Central memory CD8-positive, alpha-beta T cell (primary cell): ENCODE measurements around the gene KRTAP13-2.

Source experiments
- ATAC-seq: fragments of 150-1000 bp; cut with Tn5 transposase; replicated peaks from 2 replicates; pipeline ENCODE4 v1.10.0; 2022; ENCODE audit warnings: mild to moderate bottlenecking, moderate FRiP score, moderate number of reproducible peaks; ENCODE audit not compliant: poor library complexity, severe bottlenecking; ENCODE audit errors: extremely low read depth
- DNase-seq, 2 donors: peaks; one replicate each; pipeline ENCODE4 v3.0.0; 2021; ENCODE audit warnings: low spot score in 2 of 2
- H3K27ac Mint-ChIP-seq: one replicate; pipeline ENCODE4 v1.8.0; 2022; ENCODE audit warnings: low read depth, mild to moderate bottlenecking, moderate library complexity, mixed read lengths
- H3K27me3 Mint-ChIP-seq: one replicate; pipeline ENCODE4 v1.8.0; 2022; ENCODE audit warnings: mixed read lengths
- H3K36me3 Mint-ChIP-seq: one replicate; pipeline ENCODE4 v1.8.0; 2022; ENCODE audit warnings: mild to moderate bottlenecking, moderate library complexity, mixed read lengths; ENCODE audit not compliant: insufficient read depth
- H3K4me1 Mint-ChIP-seq: one replicate; pipeline ENCODE4 v1.8.0; 2022; ENCODE audit warnings: mixed read lengths
- H3K4me3 Mint-ChIP-seq: one replicate; pipeline ENCODE4 v1.8.0; 2022; ENCODE audit warnings: mild to moderate bottlenecking, moderate library complexity, mixed read lengths
- H3K9me3 Mint-ChIP-seq: one replicate; pipeline ENCODE4 v1.8.0; 2022; ENCODE audit warnings: mixed read lengths

The KRTAP13-2 gene, protein sequence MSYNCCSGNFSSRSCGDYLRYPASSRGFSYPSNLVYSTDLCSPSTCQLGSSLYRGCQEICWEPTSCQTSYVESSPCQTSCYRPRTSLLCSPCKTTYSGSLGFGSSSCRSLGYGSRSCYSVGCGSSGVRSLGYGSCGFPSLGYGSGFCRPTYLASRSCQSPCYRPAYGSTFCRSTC

DNA sequence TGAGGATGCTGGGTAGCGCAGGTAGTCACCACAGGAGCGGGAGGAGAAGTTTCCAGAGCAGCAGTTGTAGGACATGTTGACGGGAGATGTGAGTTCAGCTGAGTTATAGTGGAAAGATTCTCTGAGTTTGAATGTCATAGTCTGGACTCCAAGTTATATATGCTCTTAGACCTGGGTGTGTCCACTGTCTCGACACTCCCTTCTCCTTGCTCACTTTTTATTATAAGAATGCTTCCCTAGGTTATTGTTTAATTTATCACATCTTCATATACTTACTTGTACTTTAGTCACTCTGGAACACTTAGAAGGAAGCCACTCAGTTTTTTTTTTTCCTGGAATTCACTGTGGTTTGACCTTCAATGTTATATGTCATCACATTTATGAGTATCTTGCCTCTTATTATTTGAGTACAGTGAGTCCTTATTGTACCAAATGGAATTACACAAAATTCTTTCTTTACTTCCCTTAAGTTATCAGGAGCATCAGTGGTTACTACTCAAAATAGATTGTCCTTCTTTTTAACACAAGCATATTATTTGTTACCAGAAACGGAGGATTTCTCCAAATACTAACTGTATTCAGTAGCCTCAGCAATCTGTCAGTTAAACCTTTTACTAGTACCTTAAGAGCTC, at the start of gene KRTAP13-2:
TSS of gene KRTAP13-2 (minus strand) at position 133 of the 632 bp plus-strand sequence. CDS start at position 75, 58 bp downstream.
- ATAC-seq, result no peak
- peaks cover 5% of the 10 kb centered on the region for H3K9me3 Mint-ChIP-seq
- H3K36me3 Mint-ChIP-seq, result no peaks in the 10 kb centered on the region
- no peaks in the 10 kb centered on the region for H3K27me3 Mint-ChIP-seq
- no peak within 1 kb of the TSS for H3K4me3 Mint-ChIP-seq
- no peak for DNase-seq
- no peaks in the 10 kb centered on the region for H3K4me1 Mint-ChIP-seq
- H3K27ac Mint-ChIP-seq, result no peak within 1 kb of the TSS

DNA sequence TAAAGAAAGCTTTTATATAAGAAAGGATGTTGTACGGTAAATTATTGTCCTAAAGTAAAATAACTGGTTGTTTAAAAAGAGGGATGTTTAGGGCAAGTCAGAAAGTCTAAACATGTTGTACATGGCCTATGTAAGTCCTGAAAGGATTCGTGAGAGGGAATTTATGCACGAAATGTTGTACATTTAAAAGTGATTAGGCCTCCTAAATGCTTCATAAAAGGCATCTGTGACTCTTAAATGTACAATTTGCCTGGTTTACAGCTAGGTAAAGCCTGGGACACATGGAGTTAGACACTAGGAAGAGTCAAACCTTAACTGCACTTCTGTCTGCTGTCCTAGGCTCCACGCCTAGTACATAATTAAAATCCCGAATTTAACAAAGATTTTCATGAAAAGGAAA, 43.9 kb upstream of the KRTAP13-2 start:
- Mint-ChIP-seq H3K4me3 (no peak overlapping the region), H3K36me3 (no peaks in the 10 kb centered on the region), H3K27me3 (no peaks in the 10 kb centered on the region), H3K27ac (no peak overlapping the region), H3K4me1 (no peaks in the 10 kb centered on the region), H3K9me3 (peaks cover 6% of the 10 kb centered on the region)
- ATAC-seq (no peak), DNase-seq (no peak)

DNA sequence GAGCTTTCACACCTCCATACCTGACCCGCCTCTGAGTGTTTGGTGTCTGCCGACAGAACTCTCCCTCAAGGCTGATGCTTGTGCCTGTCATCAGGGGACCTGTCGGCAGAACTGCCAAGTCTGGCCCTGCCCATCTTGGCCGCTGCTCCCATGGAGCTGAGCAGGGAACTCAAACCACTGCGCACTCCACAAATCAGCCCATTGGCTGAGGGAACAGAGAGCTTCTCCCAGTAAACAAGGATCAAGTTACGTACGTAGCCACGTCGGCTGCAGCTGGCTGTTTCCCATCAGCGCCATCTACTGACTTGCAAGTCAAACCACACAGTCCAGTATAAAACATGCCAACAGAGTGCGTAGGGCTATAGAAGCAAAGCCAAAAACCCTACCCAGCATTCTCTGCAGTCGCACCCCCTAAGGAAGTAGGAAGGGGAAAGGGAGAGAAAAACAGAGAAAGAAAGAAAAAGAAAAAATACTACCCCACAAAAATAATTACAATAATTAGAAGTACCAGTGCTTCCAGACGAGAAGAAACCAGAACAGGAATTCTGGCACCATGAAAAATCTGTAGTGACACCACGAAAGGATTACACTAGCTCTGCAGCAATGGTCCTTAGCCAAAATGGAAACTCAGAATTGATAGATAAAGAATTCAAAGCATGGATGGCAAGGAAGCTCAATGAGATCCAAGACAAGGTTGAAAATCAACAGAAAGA, 36.9 kb upstream of the KRTAP13-2 start:
- H3K9me3 Mint-ChIP-seq, result peaks cover 12% of the 10 kb centered on the region
- no peaks in the 10 kb centered on the region for H3K4me1 Mint-ChIP-seq
- no peak overlapping the region for H3K27ac Mint-ChIP-seq
- no peak for DNase-seq
- no peaks in the 10 kb centered on the region for H3K36me3 Mint-ChIP-seq
- ATAC-seq, result no peak
- H3K4me3 Mint-ChIP-seq, result no peak overlapping the region
- H3K27me3 Mint-ChIP-seq, result no peaks in the 10 kb centered on the region

DNA sequence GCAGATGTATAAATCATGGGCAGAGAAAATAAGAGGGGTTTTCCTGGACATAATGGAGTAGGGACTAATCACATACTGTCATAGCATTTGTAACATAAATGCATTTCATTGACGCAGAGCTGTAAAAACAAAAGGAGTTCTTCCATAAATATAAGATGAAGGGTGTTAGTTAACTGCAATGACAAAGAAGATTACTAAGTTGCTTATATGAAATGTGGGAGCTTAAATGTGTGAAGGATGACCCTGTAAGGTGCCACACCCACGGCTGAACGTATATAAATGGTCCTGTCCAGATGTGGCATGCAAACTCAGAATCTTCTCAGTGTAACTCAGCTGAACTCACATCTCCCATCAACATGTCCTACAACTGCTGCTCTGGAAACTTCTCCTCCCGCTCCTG, 23.7 kb upstream of the KRTAP13-2 start, which contains the start of gene KRTAP13-1:
TSS of gene KRTAP13-1 (plus strand) at position 301 of the 400 bp plus-strand sequence. CDS start at position 357, 56 bp downstream.
- ATAC-seq, result no peak
- no peaks in the 10 kb centered on the region for H3K4me1 Mint-ChIP-seq
- H3K27ac Mint-ChIP-seq, result no peak within 1 kb of the TSS

DNA sequence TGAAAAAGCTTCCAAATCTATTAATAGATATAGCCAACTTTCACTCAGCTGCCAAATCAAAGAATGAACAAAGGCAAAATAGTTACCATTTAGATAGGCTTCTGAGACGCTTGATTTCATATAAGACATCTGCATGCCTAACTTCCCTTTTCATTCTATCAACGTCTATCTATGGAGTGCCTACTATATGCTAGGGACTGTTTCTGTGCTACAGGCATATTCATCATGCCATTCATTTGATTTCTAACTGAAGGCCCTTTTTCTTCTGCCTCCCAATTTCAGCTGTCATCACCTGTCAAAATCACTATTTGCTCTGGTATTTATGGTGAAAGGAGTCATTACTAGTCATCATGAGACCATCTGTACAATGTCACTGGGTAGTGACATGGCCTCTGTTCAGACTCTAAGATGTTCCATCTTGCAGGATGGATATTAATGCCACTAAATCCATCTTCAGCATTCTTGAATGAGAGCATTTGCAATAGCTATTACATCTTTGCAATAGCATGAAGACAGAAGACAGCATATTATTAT, 19.5 kb upstream of the KRTAP13-2 start:
- H3K27me3 Mint-ChIP-seq, result no peaks in the 10 kb centered on the region
- DNase-seq (no peak), ATAC-seq (no peak)
- no peaks in the 10 kb centered on the region for H3K4me1 Mint-ChIP-seq
- H3K4me3 Mint-ChIP-seq, result no peak overlapping the region
- no peak overlapping the region for H3K27ac Mint-ChIP-seq
- peaks cover 2% of the 10 kb centered on the region for H3K36me3 Mint-ChIP-seq
- peaks cover 11% of the 10 kb centered on the region for H3K9me3 Mint-ChIP-seq

More for the DNA sequence above, 23.7 kb upstream of the KRTAP13-2 start, which contains the start of gene KRTAP13-1:
- Mint-ChIP-seq H3K9me3 (peaks cover 10% of the 10 kb centered on the region), H3K27me3 (no peaks in the 10 kb centered on the region), H3K4me3 (no peak within 1 kb of the TSS), H3K36me3 (no peaks in the 10 kb centered on the region)
- DNase-seq, result no peak

DNA sequence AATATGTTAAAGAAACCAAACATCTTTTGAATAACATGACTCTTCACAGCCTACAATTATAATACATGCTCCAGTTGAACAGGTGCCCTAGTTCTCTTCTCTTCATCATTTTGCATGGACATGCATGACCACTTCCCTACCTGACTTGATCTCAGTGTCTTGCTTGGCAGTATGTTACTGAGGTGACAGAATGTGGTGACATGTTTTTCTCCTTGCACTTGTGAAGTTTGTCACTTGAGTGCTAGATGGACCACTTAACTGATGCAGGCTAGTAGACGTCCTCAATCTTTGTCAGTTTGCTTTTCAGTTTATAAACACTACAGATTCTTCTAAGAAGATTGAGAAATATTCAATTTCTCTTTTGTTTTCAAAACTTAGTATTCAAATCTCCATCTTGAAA, 10.1 kb upstream of the KRTAP13-2 start:
- Mint-ChIP-seq H3K4me1 (no peaks in the 10 kb centered on the region), H3K36me3 (no peaks in the 10 kb centered on the region), H3K27ac (no peak overlapping the region), H3K27me3 (no peaks in the 10 kb centered on the region), H3K4me3 (no peak overlapping the region), H3K9me3 (peaks cover 6% of the 10 kb centered on the region)
- DNase-seq (no peak), ATAC-seq (no peak)

DNA sequence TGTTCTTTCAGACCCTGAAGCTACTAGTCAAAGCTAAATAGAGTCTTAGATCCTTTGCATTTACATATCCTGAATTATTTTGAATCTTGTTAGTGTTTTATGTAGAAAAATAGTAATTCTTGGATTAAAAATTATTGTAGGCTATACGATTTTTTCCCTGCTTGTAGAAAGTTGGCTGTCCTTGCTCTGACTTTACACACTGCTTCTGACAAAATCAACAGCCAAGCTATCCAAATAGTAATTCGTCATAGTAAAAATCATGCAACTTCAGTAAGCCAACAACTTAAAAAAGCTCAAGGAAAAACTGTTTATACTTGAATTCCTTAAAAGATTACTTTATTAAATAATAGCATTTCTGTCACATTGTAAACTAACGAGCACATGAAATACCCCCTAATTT, 16.2 kb downstream of the KRTAP13-2 start:
- Mint-ChIP-seq H3K36me3 (no peaks in the 10 kb centered on the region), H3K4me3 (no peak overlapping the region), H3K4me1 (no peaks in the 10 kb centered on the region), H3K27ac (no peak overlapping the region), H3K9me3 (peaks cover 5% of the 10 kb centered on the region), H3K27me3 (no peaks in the 10 kb centered on the region)
- DNase-seq (no peak), ATAC-seq (no peak)

DNA sequence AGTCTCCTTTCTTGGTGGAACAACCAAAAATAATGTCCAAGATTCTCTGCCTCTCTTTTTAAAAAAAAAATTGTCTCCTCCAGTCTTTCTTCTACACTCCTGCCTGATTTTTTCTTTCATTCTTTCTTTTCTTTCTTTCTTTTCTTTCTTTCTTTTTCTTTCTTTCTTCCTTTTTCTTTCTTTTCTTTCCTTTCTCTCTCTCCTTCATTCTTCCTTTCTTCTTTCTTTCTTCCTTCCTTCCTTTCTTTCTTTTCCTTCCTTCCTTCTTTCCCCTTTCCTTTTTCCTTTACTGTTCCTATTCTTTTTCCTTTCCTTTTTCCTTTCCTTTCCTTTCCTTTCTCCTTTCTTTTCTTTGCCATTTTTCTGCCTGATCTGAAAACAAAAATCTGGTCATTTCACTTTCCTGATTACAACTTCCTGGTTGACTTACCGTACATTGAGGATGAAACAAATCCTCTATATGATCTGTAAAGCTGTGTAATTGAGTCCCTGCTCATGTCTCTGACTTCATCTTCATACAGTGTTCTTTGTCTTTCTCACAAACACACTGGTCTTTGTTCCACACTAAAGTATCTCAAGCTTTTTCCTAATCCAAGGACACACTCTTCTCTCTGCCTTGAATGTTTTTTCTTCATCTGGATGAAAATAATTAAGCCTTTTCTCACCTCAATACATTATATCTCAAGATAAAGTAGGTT, 17.6 kb downstream of the KRTAP13-2 start:
- Mint-ChIP-seq H3K27ac (no peak overlapping the region), H3K9me3 (peaks cover 5% of the 10 kb centered on the region), H3K4me3 (no peak overlapping the region), H3K27me3 (no peaks in the 10 kb centered on the region), H3K36me3 (no peaks in the 10 kb centered on the region), H3K4me1 (no peaks in the 10 kb centered on the region)
- DNase-seq (no peak), ATAC-seq (no peak)

DNA sequence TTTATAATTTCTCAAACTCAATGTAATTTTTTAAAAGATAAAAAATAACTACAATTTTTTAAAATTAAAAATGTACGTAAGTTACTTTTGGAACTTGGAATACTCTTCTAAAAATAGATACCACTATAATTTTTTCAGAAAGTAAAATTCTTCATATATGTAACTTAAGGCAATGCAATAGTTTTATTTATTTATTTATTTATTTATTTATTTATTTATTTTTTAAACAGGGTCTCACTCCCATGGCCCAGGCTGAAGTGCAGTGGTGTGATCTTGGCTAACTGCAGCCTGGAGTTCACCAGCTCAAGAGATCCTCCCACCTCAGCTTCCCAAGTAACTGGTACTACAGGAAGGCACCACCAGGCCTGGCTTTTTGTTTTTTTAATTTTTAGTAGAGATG, 20.5 kb downstream of the KRTAP13-2 start:
- no peaks in the 10 kb centered on the region for H3K36me3 Mint-ChIP-seq
- H3K4me3 Mint-ChIP-seq, result no peak overlapping the region
- peaks cover 11% of the 10 kb centered on the region for H3K9me3 Mint-ChIP-seq
- no peak overlapping the region for H3K27ac Mint-ChIP-seq
- no peaks in the 10 kb centered on the region for H3K27me3 Mint-ChIP-seq
- H3K4me1 Mint-ChIP-seq, result no peaks in the 10 kb centered on the region
- no peak for DNase-seq
- no peak for ATAC-seq

DNA sequence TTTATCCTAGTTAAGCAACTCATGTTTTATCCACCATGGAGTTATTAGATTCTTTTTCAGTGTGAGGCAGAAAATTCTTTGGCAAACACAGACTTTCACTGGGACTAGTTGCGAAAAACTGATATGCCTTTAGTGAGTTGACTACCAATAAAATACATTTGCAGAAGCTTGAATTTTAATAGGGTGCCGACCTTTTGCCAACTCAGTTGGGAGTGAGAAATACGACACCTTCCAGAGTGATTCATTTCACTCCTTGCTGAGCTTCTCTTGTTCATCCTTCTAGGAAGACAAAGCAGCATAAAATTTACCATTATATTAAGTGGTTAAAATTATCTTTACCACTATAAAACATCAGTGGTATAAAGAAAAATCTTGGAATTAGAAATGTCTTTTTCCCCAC, 22.5 kb downstream of the KRTAP13-2 start:
- ATAC-seq (no peak), DNase-seq (no peak)
- Mint-ChIP-seq H3K27me3 (no peaks in the 10 kb centered on the region), H3K36me3 (no peaks in the 10 kb centered on the region), H3K4me1 (no peaks in the 10 kb centered on the region), H3K4me3 (no peak overlapping the region), H3K9me3 (peaks cover 9% of the 10 kb centered on the region), H3K27ac (no peak overlapping the region)

DNA sequence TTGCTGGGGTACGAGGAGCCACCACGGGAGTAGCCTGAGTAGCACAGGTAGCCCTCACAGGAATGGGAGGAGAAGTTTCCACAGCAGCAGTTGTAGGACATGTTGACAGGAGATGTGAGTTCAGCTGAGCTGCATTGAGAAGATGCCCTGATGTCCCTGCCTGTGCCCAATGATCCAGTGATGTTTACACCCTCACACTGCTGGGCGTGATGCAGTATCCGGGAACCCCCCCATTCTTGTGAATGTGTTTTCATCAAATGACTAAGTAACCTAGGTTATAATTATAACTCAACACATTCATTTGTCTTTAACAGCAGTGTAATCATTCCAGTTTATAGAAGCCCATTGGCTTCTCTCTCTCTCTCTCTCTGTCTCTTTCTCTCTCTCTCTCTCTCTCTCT, 23.6 kb downstream of the KRTAP13-2 start, which contains the start of gene KRTAP23-1:
TSS of gene KRTAP23-1 (minus strand) at position 101 of the 400 bp plus-strand sequence. CDS start at position 101, 0 bp downstream.
- H3K4me3 Mint-ChIP-seq, result no peak within 1 kb of the TSS
- H3K27ac Mint-ChIP-seq, result no peak within 1 kb of the TSS
- no peaks in the 10 kb centered on the region for H3K27me3 Mint-ChIP-seq
- no peaks in the 10 kb centered on the region for H3K36me3 Mint-ChIP-seq
- ATAC-seq, result no peak
- no peaks in the 10 kb centered on the region for H3K4me1 Mint-ChIP-seq
- H3K9me3 Mint-ChIP-seq, result peaks cover 6% of the 10 kb centered on the region
- DNase-seq, result no peak

DNA sequence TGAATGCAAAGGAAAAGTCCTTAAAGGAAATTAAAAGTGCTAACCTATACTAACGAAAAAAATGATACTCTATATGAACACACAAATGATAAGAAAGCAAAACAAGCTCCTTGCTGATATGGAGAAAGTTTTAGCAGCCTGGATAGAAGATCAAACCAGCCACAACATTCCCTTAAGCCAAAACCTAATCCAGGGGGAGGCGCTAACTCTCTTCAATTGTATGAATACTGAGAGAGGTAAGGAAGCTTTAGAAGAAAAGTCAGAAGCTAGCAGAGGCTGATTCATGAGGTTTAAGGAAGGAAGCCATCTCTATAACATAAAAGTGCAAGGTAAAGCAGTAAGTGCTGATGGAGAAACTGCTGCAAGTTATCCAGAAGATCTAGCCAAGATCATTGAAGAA, 27.1 kb downstream of the KRTAP13-2 start:
- ATAC-seq, result no peak
- Mint-ChIP-seq H3K27ac (no peak overlapping the region), H3K4me1 (no peaks in the 10 kb centered on the region)

More for the DNA sequence above, 27.1 kb downstream of the KRTAP13-2 start:
- no peaks in the 10 kb centered on the region for H3K36me3 Mint-ChIP-seq
- no peaks in the 10 kb centered on the region for H3K27me3 Mint-ChIP-seq
- no peak overlapping the region for H3K4me3 Mint-ChIP-seq
- no peak for DNase-seq
- peaks cover 6% of the 10 kb centered on the region for H3K9me3 Mint-ChIP-seq
